ENCODE measurements around the gene IL6R.

Gene IL6R

DNA sequence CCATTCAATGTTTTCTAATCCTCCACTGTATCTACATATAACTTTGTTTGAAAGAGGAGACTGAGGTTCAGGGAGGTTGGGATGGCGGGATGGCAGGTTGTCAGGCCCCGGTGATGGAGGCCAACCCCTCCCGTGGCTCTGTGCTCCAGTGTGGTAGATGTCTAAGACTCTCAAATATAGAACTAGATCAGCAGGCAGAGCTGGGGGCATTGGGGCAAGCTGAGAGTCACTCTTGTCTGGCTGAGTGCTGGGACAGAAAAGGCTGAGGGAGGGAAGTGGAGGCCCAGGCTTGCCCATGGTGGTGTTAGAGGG is 1.7 kb downstream of the IL6R start:
- DNase-seq (ENCODE audit: low read depth): no peak

DNA sequence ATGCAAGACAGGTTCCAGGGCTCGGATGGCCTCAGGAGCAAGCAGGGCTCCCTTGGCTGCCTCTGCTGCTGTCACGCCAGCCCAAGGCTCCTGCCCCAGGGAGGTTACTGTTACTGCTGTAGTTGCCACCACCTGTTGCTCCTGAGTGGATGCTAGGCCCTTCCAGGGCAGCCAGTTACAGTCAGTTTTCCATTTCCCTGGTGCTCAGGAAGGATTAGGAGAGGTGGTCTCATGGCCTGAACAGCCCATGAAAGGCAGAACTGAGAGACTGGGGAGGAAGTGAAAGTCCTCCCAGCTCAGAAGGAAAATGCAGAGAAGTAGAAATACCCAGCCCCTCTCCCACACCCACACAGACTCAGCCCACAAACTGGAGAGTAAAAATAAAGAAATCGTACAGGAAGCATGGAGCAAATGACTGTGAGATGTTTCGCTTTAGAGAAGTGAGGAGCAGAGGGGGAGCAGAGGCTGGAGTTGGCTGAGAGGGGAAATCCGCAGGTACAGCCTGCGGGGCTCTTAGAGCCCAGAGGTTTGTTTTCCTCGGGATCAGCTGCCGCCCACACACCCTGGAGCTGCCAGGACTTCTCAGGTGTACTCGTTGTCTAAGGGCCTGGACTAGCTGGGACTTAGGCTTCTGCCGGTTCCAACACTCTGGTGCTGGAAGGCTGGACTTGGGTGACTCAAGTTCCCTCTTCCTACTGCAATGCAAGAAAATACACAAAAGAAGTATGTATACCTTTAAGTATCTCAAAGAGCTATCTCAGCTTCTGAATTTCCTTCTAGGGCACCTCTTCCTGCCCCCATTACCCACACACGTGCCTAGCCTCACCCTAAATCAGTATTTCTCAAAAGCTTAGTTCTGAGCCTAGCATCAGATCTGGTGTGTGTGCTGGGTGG is 2.3 kb downstream of the IL6R start:
- no peak for DNase-seq (ENCODE audit: low read depth)

DNA sequence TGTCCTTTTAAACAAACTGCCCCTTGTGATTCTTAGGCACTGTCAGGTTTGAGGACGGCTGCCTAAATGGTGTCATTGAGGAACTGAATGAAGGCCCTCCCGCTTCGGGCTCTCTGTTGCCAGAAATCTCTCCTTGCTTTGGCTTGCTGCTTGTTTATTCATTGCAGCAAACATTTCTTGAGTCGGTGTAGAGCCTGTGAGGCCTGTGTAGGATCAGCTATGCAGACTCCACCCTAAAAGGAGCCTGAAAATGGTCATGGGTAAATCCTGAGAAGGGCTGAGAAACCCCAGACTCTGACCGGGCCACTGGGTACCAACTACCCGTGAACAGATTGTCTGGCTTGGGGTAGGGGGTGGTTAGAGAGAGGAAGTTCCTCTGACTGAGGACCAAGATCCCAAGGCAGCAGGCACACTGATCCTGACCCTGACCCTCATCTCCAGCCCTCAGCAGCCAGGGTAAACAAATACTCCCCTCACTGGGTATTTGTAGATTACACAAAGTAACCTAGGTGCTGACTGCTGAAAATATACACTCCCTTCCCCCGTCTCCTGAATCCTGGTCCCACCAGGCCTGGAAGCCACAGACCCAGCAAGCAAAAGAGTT is 3.1 kb downstream of the IL6R start:
- DNase-seq (ENCODE audit: low read depth): no peak

DNA sequence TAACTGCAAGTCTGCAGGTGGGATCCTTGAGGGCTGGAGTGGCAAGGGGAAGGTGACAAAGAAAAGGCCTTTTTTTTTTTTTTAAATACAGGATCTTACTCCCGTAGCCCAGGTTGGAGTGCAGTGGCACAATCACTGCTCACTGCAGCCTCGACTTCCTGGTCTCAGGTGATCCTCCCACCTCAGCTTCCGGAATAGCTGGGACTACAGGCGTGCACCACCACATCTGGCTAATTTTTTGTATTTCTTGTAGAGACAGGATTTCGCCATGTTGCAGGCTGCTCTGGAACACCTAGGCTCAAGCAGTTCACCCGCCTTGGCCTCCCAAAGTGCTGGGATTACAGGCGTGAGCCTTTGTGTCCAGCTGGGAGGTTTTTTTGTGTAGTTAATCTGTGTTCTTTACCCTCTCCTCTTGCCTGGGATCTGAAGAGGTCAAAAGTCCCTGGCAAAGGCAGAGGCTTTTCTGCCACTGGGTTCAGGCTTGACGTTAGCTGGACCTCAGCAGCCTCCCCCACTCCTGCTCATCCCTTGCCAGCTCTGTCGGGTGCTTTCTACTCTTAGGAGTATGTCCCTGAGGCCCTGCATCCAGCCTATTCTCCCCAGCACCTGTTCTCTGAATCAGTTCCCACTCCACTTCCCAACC is 5.2 kb downstream of the IL6R start:
- no peak for DNase-seq (ENCODE audit: low read depth)

DNA sequence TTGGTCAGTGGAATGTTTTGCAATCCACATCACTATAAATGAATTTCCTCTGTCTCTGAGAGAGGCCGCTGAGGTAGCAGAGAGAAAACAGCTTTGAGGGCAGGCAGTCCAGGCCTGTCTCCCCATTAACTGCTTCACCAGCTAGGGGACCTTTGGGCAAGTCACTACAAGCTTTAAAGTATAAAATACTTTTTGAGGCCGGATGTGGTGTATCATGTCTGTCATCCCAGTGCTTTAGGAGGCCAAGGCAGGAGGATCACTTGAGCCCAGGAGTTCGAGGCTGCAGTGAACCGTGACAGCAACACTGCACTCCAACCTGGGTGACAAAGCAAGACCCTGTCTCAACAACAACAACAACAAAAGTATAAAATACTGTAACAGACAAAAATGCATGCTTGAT is 6.4 kb downstream of the IL6R start:
- DNase-seq (ENCODE audit: low read depth): no peak

DNA sequence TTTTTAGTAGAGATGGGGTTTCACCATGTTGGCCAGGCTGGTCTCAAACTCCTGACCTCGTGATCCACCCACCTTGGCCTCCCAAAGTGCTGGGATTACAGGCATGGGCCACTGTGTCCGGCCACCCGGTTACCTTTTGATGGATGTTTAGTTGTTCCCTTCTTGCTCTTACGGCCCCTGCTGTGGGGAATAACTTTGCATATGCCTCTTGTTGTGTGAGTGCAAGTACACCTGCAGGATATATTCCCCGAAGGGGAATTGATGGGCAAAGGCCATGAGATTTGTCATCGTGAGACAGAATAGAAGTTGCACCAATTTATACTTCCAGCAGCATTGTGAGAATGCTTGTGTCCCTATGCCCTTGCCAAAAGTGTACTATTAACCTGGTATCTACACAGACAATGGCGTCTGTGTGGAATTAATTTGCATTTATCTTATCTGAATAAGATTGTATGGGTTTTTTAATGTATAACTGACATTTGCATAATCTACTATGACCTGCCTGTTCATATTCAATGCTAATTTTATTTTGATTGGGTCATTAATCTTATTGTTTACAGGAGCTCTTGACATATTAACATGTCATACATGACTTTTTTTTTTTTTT is 8.1 kb downstream of the IL6R start:
- DNase-seq (ENCODE audit: low read depth): no peak

DNA sequence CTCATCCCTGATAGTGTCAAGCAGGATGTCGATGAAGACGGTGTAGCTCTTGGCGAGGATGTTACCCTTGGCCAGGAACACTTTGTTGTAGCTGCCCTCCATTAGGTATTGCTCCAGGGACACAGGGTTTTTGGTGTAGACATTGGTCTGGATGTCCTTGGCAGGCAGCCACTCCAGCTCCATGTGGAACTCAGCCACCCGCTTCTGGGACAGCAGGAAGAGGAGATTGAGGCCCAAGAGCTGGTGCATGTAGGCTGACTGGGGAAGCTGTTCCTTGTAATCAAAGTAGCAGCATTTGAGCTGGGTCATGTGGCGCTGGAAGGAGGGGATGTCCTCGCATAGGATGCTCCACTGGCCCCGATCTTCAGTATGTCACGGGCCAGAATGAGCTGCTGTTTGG is 9.5 kb downstream of the IL6R start:
- DNase-seq (ENCODE audit: low read depth): no peak

DNA sequence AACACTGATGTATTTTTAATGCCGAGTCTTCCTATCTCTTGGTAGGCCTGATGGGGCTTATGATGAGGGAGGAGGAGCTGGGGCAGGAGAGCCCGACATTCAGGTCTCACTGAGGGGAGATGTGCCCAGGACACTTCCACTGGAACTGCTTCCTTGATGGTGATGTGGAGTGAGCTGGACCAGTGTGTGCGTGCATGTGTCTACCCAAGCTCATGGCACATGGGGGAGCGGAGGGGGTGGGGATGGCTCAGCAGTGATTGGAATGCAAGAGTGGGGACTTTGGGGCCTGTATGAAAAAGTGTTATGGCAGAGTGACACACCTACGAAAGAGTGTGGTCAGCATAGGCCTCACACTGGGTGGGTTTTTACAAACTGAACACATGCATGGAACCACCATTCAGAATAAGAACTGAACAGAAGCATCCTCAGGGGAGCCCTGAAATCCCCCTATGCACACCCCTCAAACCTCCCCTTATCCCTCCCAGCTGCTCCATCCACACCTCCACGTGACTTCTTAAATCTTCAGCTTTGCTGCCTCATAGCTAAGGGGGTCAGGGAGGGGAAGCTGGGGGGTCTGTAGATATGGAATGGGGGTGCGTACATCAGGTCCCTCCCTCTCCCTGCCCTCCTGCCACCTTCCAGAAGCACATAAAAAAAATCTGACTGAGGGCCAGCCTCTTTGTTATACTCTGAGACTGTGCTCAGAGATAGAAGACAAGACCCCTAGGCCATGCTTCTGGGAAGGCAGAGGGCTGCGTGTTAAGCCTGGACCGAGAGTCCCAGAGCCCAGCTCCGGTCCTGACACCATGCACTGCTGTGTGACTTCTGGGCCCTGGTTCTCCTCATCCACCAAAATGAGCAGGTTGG is 11.6 kb downstream of the IL6R start:
- no peak for DNase-seq (ENCODE audit: low read depth)

DNA sequence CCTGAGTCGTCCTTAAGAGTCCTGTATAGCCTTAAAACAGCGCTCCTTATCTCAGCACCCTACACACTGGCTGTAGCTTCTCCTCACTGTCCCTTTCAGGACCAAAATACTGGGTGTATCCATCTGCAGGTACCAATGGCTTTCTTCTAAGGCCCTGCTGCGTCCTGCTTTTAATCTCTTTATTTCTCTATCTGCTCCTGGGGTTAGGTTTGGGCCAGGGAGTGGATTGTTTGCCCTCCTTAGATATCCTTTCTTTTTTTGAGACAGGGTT is 12.1 kb downstream of the IL6R start:
- no peak for DNase-seq (ENCODE audit: low read depth)

DNA sequence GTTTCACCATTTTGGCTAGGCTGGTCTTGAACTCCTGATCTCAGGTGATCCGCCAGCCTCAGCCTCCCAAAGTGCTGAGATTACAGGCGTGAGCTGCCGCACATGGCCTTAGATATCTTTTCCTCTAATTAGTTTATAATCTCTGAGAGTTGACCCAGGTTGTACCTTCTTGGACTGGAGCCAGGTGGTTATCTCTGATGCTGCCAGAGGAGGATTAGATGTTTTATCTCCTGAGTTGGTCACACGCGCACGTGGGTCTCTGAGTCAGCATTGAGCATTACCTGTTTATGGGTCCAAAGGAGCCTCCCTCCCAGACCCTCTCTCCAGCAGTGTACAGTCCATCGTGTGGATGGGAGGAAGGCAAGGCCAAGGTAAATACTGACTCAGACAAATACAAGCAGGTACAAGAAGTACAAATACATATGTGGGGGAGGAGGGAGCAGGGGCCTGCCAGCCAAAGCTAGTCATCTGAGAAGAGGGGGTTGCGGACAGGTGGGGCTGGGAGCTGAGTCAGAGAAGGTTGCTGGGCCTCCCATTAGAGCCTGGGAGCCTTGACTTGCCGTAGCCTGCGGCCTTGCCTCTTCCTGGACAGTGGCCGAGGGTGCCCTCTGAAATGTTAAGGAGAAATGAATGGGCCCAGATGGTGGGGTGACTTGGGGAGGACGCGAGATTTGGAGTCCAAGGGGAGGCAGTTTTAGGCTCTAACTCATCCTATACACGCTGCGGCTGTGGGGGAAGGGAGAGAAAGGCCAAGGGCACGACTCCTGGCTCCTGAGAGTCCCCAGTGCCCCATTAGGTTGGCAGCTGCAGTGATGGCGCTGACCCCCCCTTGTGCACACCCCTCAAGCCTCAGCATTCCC is 13.1 kb downstream of the IL6R start:
- peak; percentile 72 for DNase-seq (ENCODE audit: low read depth)

DNA sequence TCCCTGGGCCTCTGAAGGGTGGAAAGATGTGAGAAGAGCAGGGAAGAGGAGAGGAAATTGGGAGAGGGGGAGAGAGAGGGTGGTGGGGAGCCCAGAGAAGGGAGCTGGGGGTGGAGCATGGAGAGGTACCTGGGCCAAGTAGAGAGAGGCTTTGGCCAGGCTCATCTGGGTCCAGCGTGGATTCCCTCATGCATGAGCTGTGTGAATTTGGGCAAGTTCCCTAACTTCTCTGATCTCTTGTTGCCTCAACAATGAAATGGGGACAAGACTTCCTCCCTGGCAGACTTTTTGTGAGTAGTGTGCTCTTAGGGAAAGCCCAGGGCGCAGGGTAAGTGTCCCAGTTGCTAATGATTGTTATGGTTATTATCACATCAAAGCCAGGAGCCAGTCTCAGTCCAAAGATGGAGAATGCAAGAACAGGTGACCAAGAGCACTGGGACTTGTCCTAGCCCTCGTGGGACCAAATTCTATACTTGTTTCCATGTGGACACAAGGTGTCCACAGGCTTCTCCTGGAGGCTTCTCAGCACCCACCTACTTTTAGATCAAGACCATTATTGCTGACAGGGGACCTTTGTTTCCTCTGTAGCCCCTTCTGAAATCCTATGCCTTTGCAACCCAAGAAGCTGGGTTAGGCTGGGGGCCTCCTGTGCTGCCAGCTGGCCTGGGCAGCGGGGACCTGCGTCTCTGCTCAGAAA is 13.9 kb downstream of the IL6R start:
- DNase-seq (ENCODE audit: low read depth): no peak

DNA sequence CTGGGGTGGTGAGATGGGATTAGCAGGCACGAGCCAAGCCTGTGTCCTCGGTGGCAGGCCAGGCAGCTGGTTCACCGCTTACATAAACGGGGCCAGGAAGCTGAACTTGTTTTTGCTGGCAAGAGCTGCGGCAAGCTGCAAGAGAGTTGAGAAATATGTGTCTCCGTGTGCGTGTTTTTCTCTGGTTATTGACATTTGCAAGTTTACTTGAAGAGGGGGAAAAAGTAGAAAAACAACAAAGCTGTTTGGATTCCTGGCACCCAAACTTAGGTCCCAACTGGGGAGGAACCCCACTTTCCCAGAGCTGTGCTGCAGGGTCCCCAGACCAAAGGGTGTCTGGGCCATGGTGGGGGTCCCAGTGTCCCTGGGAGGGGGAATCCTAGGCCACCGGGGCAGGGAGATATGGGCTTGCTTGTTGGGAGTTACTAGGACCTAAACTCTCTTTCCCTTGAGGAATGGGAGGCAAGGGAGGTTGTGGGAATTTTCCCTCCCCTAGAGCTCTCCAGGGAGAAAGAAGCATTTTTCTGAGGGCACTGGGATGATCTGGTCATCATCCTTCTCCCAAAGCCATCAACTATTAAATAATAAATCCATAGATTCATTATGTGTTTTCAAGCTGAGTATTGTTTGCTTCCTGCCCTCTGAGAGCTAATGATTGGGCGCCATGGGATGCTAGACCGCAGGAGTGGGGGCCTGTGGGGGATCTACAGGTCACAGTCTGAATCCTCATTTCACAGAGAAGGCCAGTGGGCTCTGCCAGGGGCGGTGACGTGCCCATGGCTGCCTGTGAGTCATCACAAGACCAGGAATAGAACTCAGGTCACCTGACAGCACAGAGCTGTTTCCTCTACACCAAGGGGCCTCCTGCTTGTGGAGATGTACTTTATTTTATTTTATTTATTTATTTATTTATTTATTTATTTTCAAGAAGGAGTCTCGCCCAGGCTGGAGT is 14.8 kb downstream of the IL6R start:
- DNase-seq (ENCODE audit: low read depth): peak; percentile 92

DNA sequence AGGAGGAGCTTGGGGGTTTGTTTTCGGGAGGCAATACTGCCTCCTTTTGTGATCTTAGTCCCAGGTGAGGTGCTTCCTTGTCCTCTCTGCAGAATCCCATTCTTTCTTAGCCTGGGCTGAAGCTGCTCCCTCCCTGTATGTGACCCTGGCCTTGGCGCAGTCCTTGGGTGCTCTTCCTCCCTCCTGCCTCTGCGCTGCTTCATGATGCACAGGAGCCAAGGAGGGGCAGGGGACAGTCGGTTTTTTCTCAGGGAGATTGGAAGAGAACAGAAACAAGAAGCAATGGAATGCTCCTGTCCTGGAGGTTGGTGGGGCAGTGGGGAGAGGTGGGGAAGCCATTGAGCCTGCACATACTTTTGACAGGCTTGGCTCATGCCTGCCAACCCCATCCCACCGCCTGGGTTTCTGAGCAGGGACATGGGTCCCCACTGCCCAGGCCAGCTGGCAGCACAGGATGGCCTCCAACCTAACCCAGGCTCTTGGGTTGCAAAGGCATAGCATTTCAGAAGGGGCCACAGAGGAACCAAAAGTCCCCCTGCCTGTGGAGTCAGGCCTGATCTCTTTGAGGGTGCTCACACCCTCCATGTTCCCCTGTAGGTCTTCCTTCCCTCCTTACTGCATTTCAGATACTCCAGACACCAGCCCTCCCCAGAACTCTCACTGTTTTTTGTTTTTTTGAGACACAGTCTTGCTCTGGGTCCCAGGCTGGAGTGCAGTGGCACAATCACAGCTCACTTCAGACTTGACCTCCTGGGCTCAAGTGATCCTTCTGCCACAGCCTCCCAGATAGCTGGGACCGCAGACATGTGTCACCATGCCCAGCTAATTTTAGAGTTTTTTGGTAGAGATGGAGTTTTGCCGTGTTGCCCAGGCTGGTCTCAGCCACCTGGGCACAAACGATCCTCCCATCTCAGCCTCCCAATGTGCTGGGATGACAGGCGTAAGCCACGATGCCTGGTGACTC is 16.1 kb downstream of the IL6R start:
- no peak for DNase-seq (ENCODE audit: low read depth)

DNA sequence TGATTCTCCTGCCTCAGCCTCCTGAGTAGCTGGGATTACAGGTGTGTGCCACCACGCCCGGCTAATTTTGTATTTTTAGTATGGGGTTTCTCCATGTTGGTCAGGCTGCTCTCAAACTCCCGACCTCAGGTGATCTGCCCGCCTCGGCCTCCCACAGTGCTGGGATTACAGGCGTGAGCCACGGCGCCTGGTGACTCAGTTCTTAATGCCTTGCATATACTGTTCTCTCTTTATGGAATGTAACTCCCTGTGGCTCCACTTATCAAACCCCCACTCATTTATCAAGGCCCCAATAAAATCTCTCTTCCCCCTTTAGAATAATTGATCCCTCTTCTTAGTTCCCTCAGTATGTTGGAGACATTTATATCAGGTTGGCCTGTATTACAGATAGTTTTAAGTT is 16.9 kb downstream of the IL6R start:
- peak; percentile 49 for DNase-seq (ENCODE audit: low read depth)

DNA sequence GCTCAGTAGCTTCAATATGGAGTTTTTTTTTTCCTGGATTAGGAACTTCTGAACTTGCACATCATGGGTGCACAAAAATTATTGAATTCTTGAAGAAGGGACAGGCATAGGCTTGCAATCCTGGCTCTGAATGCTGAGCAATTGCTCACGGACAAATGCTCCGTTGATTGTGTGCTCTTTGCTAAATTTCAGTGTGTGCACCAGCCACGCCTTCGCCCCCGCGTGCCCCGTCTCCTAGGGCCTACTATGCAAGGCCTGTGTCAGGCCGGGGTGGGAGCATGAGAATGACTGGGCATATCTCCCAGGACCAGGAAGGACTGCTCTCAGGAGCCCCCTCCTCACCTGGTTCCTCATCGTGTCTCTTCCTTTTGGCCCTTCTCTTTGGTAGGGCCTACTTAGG is 17.4 kb downstream of the IL6R start:
- DNase-seq (ENCODE audit: low read depth): no peak

DNA sequence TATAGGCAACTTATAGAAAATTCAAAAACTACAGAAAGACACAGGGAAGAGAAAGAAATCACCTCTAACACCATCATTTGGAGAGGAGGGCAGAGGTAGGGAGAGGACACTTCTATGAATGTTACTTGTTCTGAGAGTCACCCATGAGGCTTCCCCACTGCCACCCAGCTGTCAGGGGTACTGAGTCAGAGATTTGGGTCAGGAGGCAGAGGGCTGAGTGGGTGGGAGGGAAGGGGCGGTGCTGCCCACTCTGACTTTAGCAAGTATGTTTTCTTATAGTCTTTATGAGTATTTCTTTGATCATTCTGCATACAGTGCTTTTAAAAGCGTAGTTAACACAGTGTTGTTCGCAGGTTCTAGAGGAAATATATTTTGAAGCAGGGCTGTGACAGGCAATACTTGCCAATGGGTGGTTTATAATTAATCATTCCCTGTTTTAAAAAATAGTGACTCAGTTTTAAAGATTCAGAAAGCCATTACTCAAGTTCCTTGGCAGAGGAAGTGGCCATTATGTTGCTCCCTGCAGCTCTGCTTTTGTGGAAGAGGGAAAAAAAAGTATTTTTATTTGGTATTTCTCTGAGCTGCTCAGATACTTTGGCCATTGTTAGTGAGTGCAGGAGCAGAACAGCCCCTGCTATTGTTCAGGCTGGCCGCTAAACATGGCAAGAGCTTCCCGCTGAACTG is 18.3 kb downstream of the IL6R start:
- no peak for DNase-seq (ENCODE audit: low read depth)

DNA sequence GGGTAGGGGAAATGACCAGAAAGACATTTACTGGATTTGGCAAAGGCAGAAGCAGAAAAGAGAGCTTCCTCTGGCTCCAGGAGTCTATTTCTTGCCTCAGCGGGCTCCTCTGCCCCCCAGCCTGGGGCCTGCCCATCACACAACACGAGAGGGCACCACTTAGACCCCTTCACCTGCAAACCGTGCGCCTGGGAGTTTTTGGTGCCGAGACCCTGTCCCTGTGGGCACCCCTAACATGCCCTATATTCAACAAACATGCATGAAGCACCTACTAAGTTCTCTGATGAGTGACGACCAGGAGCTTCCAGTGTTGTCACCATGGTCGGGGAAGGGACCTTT is 18.8 kb downstream of the IL6R start:
- DNase-seq (ENCODE audit: low read depth): no peak

DNA sequence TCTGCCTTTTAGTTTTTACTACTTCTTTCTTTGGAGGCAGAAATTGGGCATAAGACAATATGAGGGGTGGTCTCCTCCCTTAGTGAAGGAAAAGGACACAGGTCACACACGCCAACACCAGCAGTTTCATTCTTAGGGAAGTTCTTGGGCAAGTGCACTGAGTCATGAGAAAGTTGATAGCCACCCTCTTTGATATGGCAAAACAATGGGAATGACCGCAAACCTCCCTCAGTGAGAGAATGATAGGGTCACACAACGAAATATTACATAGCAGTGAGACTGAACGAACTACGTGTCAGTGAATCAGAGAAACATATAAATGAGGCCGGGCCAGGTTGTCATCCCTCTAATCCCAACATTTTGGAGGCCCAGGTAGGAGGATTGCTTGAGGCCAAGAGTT is 20.0 kb downstream of the IL6R start:
- DNase-seq (ENCODE audit: low read depth): no peak
